Calu3 (cell line): ENCODE results near the gene SRR. TPM values are rescaled to one million over a fixed set of nuclear protein-coding genes. Genes with fewer than 3 reads are reported as not detected.
A peak's percentile ranks its signal among the peaks of the same experiment; 100 is the strongest.
"Not testable (repeated sequence)": the region's sequence is repeated elsewhere in the genome, so short reads cannot be mapped to it uniquely, and the experiment has no call there.

Experiments
- BruUV-seq: library from RNA; stranded (reverse); fragments of 400-500 nt; replicated peaks from 2 replicates; lab custom pipeline; 2021; lab: Mats Ljungman, UMichigan
- CTCF ChIA-PET: fragments of 300-600 bp; sonication (Branson Sonifier 250); formaldehyde crosslinking; loops from one replicate; lab custom pipeline; 2022; ENCODE audit warnings: antibody characterized with exemption; lab: Charles Lee
- DNase-seq: peaks from one replicate; pipeline ENCODE4 v3.0.0; 2022
- H3K27ac Mint-ChIP-seq: one replicate; pipeline ENCODE4 v1.8.0; 2022; ENCODE audit warnings: mixed read lengths; ENCODE audit not compliant: unreplicated experiment
- H3K27me3 Mint-ChIP-seq: one replicate; pipeline ENCODE4 v1.8.0; 2022; ENCODE audit warnings: mixed read lengths; ENCODE audit not compliant: unreplicated experiment
- H3K36me3 Mint-ChIP-seq: one replicate; pipeline ENCODE4 v1.8.0; 2022; ENCODE audit warnings: mild to moderate bottlenecking, moderate library complexity, mixed read lengths; ENCODE audit not compliant: insufficient read depth, unreplicated experiment
- H3K4me1 Mint-ChIP-seq: one replicate; pipeline ENCODE4 v1.8.0; 2022; ENCODE audit warnings: mild to moderate bottlenecking, low read depth, mixed read lengths; ENCODE audit not compliant: unreplicated experiment
- H3K4me3 Mint-ChIP-seq: one replicate; pipeline ENCODE4 v1.8.0; 2022; ENCODE audit warnings: mild to moderate bottlenecking, low read depth, moderate library complexity, mixed read lengths; ENCODE audit not compliant: unreplicated experiment
- H3K9me3 Mint-ChIP-seq: one replicate; pipeline ENCODE4 v1.8.0; 2022; ENCODE audit warnings: low read depth, mixed read lengths; ENCODE audit not compliant: unreplicated experiment
- CTCF ChIP-seq: fragments of 200-600 bp; IDR thresholded peaks from one replicate; pipeline ENCODE4 v1.8.0; 2022; ENCODE audit warnings: antibody characterized with exemption; ENCODE audit not compliant: unreplicated experiment
- intact Hi-C: fragments of 100-400 bp; cut with micrococcal nuclease; formaldehyde crosslinking; loops from one replicate; pipeline ENCODE4 v1.10.0; 2022; ENCODE audit not compliant: unreplicated experiment
- total RNA-seq: library from RNA; stranded (reverse); gene quantifications from 2 replicates; pipeline ENCODE4 v1.2.3, GENCODE V29; 2022

Gene SRR
- total RNA-seq, 1 experiment from 2014 or later: 6.4 TPM

GRCh38 chr17:2304931-2305330 lies 1.2 kb downstream of the SRR start:
- no peak overlapping the region for H3K4me3 Mint-ChIP-seq
- TSS peak; percentile 86 for BruUV-seq
- peaks cover 26% of the 10 kb centered on the region for H3K36me3 Mint-ChIP-seq
- CTCF ChIA-PET: no interaction called here
- no peaks in the 10 kb centered on the region for H3K9me3 Mint-ChIP-seq
- intact Hi-C loops: no loop called here
- DNase-seq: no peak
- peaks cover 14% of the 10 kb centered on the region for H3K4me1 Mint-ChIP-seq
- H3K27ac Mint-ChIP-seq: no peak overlapping the region
- no peaks in the 10 kb centered on the region for H3K27me3 Mint-ChIP-seq
- no peak for TF ChIP-seq CTCF

DNA sequence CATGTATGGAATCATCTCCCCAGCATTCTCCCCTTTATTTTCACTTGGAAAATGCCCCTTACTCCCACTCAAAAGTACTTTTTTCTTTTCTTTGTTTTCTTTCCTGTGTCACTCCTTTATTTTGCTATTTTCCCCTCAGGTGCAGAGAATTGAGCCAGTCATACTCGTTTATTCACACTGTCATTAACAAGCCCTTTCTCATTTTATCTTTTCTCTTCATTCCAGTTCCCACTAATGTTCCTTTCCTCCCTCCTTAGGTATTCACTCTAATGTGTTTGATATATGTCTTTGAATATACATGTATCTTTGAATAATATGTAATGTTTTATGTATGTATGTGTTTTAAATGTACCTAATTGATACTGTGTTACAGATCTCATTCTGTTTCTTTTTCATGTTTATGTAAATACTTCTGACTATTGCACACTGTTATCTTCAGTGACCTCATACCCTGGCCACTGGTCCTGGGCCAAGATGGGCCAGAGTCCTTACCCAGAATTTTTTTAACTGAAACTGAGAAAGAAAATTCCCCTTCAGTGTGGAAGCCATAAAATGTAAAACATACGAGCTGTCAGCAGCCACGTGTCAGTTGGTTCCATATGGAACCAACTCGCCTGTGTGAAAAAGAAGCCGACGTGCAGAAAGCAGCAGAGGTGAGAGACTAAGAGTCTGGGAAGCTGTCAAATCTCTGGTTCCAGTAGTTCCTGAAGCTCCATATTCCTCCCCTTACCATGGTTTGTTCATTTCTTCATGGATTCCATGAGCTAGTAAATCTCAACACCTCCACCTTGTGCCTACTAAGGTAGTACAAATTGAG lies 5.8 kb downstream of the SRR start:
- Mint-ChIP-seq H3K9me3 (no peaks in the 10 kb centered on the region), H3K36me3 (peaks cover 6% of the 10 kb centered on the region), H3K27me3 (no peaks in the 10 kb centered on the region), H3K4me3 (no peak overlapping the region), H3K4me1 (peaks cover 14% of the 10 kb centered on the region), H3K27ac (no peak overlapping the region)
- no TSS peak for BruUV-seq
- CTCF ChIA-PET: no interaction called here
- TF ChIP-seq CTCF: no peak
- no peak for DNase-seq
- intact Hi-C loops: no loop called here

GRCh38 chr17:2312736-2313135 lies 9.0 kb downstream of the SRR start:
- Mint-ChIP-seq H3K4me1 (no peaks in the 10 kb centered on the region), H3K4me3 (no peak overlapping the region), H3K27ac (no peak overlapping the region), H3K36me3 (no peaks in the 10 kb centered on the region), H3K9me3 (no peaks in the 10 kb centered on the region), H3K27me3 (no peaks in the 10 kb centered on the region)
- BruUV-seq: no TSS peak
- intact Hi-C loops: no loop called here
- DNase-seq: no peak
- TF ChIP-seq CTCF: no peak
- CTCF ChIA-PET: no interaction called here

DNA sequence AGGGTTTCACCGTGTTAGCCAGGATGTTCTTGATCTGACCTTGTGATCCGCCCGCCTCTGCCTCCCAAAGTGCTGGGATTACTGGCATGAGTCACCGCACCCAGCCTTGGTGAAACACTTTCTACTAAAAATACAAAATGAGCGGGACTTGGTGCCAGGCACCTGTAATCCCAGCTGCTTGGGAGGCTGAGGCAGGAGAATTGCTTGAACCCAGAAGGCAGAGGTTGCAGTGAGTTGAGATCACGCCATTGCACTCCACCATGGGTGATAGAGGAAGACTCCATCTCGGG lies 13.1 kb downstream of the SRR start:
- H3K4me3 Mint-ChIP-seq, H3K9me3 Mint-ChIP-seq, CTCF ChIA-PET, H3K4me1 Mint-ChIP-seq, BruUV-seq, intact Hi-C loops, H3K27ac Mint-ChIP-seq, H3K27me3 Mint-ChIP-seq, DNase-seq: not testable (repeated sequence)
- H3K36me3 Mint-ChIP-seq: peaks cover 18% of the 10 kb centered on the region

- Mint-ChIP-seq H3K27me3 (no peaks in the 10 kb centered on the region), H3K4me1 (no peaks in the 10 kb centered on the region), H3K9me3 (no peaks in the 10 kb centered on the region), H3K4me3 (no peak overlapping the region), H3K27ac (no peak overlapping the region), H3K36me3 (peaks cover 22% of the 10 kb centered on the region)
- DNase-seq: no peak
- intact Hi-C loops: no loop called here
- TF ChIP-seq CTCF: no peak
- CTCF ChIA-PET: no interaction called here
- no TSS peak for BruUV-seq
These were observed 14.0 kb downstream of the SRR start for GRCh38 chr17:2317796-2318195.
